ENCODE measurements around the gene GFM2. TPM values are rescaled to one million over a fixed set of nuclear protein-coding genes. Genes with fewer than 3 reads are reported as not detected.
"Not testable (repeated sequence)": the region's sequence is repeated elsewhere in the genome, so short reads cannot be mapped to it uniquely, and the experiment has no call there.

Gene GFM2
- total RNA-seq, 1 donor from 2014 or later, result 12.7 TPM

GRCh38 chr5:74686962-74687751, 79.8 kb downstream of the GFM2 start:
- no peak overlapping the region for H3K4me3 ChIP-seq
- intact Hi-C loops (cut with DNase I), result loop anchor here (2.0 to 10.0 kb wide), 3 partner anchors 80 to 368 kb away; partner anchors contain the start of genes GCNT4, GFM2 and NSA2
- no peak for TF ChIP-seq CTCF (IDR thresholded peaks at IDR 0.05)

DNA sequence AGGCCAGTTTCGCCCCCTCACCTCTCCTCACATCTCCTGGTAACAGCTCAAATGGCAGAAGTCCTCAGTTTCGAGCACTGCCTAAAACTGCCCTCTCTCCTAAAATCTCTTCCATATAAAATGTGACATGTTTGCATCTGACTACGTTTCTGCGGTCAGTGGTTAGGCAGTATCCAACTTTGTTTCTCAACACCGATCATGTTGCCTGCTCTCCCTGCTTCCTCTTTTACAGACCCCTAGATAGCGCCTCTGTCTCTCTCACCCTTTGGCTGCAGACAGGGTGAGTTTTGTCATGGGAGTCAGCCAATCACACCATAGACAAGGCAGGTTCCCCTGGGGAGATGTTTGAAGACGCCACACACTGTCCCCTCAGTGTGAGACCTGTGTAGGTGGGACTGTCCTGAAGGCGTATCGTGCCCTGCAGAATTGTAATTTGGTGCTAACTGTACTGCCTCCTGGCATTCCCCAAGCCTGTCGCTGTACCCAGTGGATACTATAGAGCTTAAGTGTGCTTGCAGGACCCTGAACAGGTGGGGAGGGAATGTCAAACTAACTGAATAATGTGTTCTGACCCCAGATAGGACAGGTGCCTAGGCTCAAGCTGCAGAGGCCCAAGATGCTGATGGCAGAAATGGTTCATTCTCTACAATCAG, 80.8 kb downstream of the GFM2 start:
- no peak for TF ChIP-seq CTCF (IDR thresholded peaks at IDR 0.05)
- peak overlapping the region; percentile 76 to 92 for H3K4me3 ChIP-seq
- peak overlapping the region; percentile 90 to 91 for H3K27ac ChIP-seq
- H3K27me3 ChIP-seq, result no peaks in the 10 kb centered on the region
- intact Hi-C loops (cut with DNase I), result loop anchor here (2.0 to 10.0 kb wide), 4 partner anchors 81 to 651 kb away; partner anchors contain the start of genes GCNT4, GFM2, HMGCR and NSA2
- H3K9me3 ChIP-seq, result no peaks in the 10 kb centered on the region
- peaks cover 3 to 8% of the 10 kb centered on the region in 2 donors for H3K36me3 ChIP-seq
- no peak for DNase-seq (ENCODE audit: low spot score in 2 of 2)
- H3K4me1 ChIP-seq, result peaks cover 0 to 11% of the 10 kb centered on the region in 2 donors

More at GRCh38 chr5:74686962-74687751, 79.8 kb downstream of the GFM2 start:
- H3K27ac ChIP-seq, result peak overlapping the region; percentile 20 to 91
- H3K4me1 ChIP-seq, result peaks cover 0 to 11% of the 10 kb centered on the region in 2 donors
- H3K36me3 ChIP-seq, result peaks cover 3 to 17% of the 10 kb centered on the region in 2 donors
- DNase-seq (ENCODE audit: low spot score in 2 of 2), result no peak
- no peaks in the 10 kb centered on the region for H3K9me3 ChIP-seq
- H3K27me3 ChIP-seq, result no peaks in the 10 kb centered on the region

DNA sequence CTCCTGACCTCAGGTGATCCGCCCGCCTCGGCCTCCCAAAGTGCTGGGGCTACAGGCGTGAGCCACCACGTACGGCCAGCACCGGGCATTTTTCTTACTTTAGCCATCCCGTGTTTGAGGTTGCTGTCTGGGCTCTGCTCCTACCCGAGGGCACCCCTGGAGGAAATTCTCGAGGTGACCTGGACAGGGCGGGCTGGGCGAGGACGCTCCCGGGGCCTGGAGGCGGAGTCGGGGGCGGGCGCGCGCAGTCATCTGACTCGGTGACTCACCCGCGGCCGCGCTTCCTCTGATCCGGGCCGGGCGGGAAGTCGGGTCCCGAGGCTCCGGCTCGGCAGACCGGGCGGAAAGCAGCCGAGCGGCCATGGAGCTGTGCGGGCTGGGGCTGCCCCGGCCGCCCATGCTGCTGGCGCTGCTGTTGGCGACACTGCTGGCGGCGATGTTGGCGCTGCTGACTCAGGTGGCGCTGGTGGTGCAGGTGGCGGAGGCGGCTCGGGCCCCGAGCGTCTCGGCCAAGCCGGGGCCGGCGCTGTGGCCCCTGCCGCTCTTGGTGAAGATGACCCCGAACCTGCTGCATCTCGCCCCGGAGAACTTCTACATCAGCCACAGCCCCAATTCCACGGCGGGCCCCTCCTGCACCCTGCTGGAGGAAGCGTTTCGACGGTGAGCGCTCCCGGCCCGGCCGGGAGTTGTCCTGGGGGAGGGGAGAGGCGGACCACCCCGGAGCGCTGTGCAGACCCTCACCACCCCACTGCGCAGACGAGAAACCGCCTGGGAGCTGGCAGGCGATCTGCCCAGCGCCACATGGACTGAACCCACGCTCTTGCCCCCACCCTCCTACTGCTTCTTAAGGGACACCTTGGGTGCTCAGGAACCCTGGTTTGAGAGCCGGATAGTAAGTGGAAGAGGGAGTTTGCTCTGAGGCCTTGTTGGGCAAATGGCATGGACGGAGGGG, 81.7 kb downstream of the GFM2 start, which contains the start of gene HEXB:
HEXB (plus strand) TSS at position 334 of the 952 bp plus-strand sequence; CDS start at position 362, 28 bp downstream.
- Histone ChIP-seq H3K9me3 (no peaks in the 10 kb centered on the region), H3K4me3 (peak within 1 kb of the TSS; percentile 76 to 92), H3K27me3 (no peaks in the 10 kb centered on the region), H3K4me1 (peaks cover 0 to 11% of the 10 kb centered on the region in 2 donors), H3K27ac (peak within 1 kb of the TSS; percentile 90 to 91), H3K36me3 (peaks cover 0 to 4% of the 10 kb centered on the region in 2 donors)
- intact Hi-C loops (cut with DNase I), result loop anchor here (2.0 to 10.0 kb wide), 3 partner anchors 262 to 652 kb away; partner anchors contain the start of genes GCNT4 and HMGCR
- peak; percentile 58 to 95 for DNase-seq (ENCODE audit: low spot score in 2 of 2)
- TF ChIP-seq CTCF (IDR thresholded peaks at IDR 0.05), result no peak

- H3K4me3 ChIP-seq, result no peak overlapping the region
- no peak for DNase-seq (ENCODE audit: low spot score in 2 of 2)
- no peak for TF ChIP-seq CTCF (IDR thresholded peaks at IDR 0.05)
- no peaks in the 10 kb centered on the region for H3K9me3 ChIP-seq
- no peaks in the 10 kb centered on the region for H3K36me3 ChIP-seq
- no peak overlapping the region for H3K27ac ChIP-seq
- peaks cover 0 to 2% of the 10 kb centered on the region in 2 donors for H3K4me1 ChIP-seq
- intact Hi-C loops (cut with DNase I), result loop anchor here (10.0 kb wide), 1 partner anchor 375 kb away; the partner anchor contains the start of gene GCNT4
- H3K27me3 ChIP-seq, result no peaks in the 10 kb centered on the region
Observed at GRCh38 chr5:74679966-74680365, 87.0 kb downstream of the GFM2 start.

DNA sequence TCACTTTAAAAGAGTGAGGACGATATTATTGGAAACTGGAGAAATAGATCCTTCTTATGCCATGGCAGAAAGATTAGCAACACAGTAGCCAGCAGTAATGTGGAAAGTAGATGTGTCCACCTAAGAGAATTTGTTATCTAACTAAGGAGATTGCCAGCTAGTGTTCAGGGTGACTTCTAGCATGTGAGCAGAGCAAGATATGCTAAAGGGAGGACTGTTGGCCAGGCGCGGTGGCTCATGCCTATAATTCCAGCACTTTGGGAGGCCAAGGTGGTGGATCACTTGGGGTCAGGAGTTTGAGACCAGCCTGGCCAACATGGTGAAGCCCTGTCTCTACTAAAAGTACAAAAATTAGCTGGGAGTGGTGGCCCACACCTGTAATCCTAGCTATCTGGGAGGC, 87.6 kb downstream of the GFM2 start:
- H3K4me3 ChIP-seq; H3K4me1 ChIP-seq; DNase-seq (ENCODE audit: low spot score in 2 of 2); H3K27ac ChIP-seq; H3K27me3 ChIP-seq; intact Hi-C loops (cut with DNase I); H3K9me3 ChIP-seq; H3K36me3 ChIP-seq: not testable (repeated sequence)

DNA sequence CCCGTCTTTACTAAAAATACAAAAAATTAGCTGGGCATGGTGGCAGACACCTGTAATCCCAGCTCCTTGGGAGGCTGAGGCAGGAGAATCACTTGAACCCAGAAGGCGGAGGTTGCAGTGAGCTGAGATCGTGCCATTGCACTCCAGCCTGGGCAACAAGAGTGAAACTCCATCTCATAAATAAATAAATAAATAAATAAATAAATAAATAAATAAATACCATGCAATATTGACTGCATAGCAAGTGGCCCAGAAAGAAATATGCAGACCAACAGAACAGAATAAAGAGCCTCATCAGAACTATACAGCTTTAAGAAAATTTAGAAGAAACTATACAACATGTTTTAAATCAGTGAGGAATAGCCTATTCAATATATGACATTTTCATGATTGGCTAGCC, 88.8 kb downstream of the GFM2 start:
- DNase-seq (ENCODE audit: low spot score in 2 of 2); intact Hi-C loops (cut with DNase I); H3K4me3 ChIP-seq; H3K9me3 ChIP-seq; H3K4me1 ChIP-seq; H3K36me3 ChIP-seq; H3K27me3 ChIP-seq; H3K27ac ChIP-seq: not testable (repeated sequence)

DNA sequence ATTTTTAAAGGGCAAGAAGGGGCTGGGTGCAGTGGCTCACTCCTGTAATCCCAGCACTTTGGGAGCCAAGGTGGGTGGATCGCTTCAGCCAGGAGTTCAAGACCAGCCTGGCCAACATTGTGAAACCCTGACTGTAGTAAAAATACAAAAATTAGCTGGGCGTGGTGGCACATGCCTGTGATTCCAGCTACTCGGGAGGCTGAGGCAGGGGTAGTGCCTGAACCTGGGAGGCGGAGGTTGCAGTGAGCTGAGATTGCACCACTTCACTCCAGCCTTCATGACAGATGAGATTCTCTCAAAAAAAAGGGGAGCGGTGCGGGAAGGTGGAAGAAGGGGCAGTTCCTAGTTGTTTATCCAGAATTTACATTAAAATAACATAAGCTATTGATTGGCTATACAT, 90.5 kb downstream of the GFM2 start:
- H3K9me3 ChIP-seq; H3K36me3 ChIP-seq; intact Hi-C loops (cut with DNase I); DNase-seq (ENCODE audit: low spot score in 2 of 2); H3K4me3 ChIP-seq; H3K27me3 ChIP-seq; H3K27ac ChIP-seq: not testable (repeated sequence)
- H3K4me1 ChIP-seq, result peaks cover 0 to 14% of the 10 kb centered on the region in 2 donors

Measured in ascending aorta (tissue), 2 donors.